ENCODE data around the gene CCN2.

Gene CCN2, protein sequence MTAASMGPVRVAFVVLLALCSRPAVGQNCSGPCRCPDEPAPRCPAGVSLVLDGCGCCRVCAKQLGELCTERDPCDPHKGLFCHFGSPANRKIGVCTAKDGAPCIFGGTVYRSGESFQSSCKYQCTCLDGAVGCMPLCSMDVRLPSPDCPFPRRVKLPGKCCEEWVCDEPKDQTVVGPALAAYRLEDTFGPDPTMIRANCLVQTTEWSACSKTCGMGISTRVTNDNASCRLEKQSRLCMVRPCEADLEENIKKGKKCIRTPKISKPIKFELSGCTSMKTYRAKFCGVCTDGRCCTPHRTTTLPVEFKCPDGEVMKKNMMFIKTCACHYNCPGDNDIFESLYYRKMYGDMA

DNA sequence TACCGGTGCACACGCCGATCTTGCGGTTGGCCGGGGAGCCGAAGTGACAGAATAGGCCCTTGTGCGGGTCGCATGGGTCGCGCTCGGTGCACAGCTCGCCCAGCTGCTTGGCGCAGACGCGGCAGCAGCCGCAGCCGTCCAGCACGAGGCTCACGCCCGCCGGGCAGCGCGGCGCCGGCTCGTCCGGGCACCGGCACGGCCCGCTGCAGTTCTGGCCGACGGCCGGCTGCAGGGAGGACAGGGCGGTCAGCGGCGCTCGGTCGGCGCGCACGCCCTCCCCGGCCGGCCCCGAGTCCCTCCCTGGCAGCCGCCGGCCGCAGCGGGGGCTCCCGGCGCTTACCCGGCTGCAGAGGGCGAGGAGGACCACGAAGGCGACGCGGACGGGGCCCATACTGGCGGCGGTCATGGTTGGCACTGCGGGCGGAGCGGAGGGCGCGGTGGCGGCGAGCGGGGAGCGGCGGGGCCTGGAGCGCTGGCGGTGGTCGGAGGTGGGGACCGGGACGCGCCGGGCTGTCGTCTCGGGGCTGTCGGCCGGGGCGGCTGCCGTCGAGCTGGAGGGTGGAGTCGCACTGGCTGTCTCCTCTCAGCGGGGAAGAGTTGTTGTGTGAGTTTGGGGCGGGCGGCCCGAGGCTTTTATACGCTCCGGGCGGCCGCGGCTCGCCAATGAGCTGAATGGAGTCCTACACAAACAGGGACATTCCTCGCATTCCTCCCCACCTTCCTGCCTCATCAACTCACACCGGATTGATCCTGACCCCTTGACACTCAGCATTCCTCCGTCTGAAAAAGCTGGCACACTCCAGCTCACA lies at the start of gene CCN2:
Gene CCN2 (minus strand): TSS at position 606 of the 809 bp plus-strand sequence. CDS start 200 bp downstream, at position 406.
- CTCF ChIA-PET = no interaction called here
- DNase-seq (ENCODE audit: extremely low spot score) = peak; percentile 25
- TF ChIP-seq, protein P1, sequence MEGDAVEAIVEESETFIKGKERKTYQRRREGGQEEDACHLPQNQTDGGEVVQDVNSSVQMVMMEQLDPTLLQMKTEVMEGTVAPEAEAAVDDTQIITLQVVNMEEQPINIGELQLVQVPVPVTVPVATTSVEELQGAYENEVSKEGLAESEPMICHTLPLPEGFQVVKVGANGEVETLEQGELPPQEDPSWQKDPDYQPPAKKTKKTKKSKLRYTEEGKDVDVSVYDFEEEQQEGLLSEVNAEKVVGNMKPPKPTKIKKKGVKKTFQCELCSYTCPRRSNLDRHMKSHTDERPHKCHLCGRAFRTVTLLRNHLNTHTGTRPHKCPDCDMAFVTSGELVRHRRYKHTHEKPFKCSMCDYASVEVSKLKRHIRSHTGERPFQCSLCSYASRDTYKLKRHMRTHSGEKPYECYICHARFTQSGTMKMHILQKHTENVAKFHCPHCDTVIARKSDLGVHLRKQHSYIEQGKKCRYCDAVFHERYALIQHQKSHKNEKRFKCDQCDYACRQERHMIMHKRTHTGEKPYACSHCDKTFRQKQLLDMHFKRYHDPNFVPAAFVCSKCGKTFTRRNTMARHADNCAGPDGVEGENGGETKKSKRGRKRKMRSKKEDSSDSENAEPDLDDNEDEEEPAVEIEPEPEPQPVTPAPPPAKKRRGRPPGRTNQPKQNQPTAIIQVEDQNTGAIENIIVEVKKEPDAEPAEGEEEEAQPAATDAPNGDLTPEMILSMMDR (IDR thresholded peaks at IDR 0.05; ENCODE audit: control extremely low read depth, extremely low read depth, low read depth, missing control alignments) = no peak
- POLR2A ChIA-PET = no interaction called here

DNA sequence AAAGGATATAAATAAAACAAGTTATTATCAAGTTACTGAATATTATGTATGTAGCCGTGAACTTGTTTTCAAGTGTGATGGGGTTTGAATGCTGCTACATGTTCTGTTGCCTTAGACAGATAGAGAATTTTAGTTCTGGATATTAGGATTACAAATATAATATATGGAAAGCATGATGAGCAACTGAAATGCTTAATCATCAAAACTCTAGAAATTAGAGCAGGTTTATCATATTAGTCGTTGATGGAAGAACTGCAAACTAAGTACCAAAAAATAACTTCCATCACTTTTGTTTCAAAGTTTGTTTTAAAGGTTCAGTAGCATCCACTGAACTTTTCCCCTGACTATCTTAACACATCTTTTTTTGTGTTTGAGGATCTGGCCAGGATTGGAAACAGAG lies 49.1 kb upstream of the CCN2 start:
- CTCF ChIA-PET = interaction anchor here (0.9 to 1.7 kb wide), 3 partner anchors 8 to 11 kb away, joined by 3 to 5 read pairs (median 3); no protein-coding TSS in a partner anchor
- TF ChIP-seq, protein P1 (IDR thresholded peaks at IDR 0.05; ENCODE audit: control extremely low read depth, extremely low read depth, low read depth, missing control alignments) = no peak
- POLR2A ChIA-PET = no interaction called here
- DNase-seq (ENCODE audit: extremely low spot score) = no peak

DNA sequence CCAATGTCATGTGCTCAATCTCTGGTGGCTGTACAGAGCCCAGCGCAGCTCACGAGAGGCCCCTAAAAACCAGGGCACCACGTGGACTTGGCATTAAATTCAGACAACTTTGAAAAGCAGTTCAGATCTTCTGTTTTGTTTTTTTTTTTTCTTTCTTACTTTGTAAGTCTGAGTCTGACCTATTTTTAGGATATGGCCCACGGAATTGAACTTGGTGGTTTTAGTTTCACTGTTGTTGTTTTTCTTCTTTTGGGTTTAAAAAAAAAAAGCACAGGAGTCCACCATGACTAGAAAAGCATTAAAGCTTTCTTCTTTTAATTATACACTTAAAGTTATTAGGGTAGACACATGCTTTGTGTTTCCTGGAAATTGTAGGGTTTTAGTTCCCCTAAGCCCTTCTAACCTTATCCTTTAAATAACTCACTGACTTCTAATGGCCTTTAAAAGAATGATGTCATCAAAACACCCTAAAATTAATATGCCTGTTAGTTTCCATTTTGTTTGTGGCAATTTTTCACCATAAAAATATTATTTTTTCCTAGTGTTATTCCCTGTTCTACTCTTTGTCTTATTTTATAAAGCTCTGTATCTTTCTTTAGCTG lies 48.5 kb upstream of the CCN2 start:
- TF ChIP-seq, protein P1 (IDR thresholded peaks at IDR 0.05; ENCODE audit: control extremely low read depth, extremely low read depth, low read depth, missing control alignments) = no peak
- ChIA-PET POLR2A (no interaction called here), CTCF (interaction anchor here (1.6 to 1.7 kb wide), 2 partner anchors 9 to 84 kb away, joined by 5 to 6 read pairs; no protein-coding TSS in a partner anchor)
- DNase-seq (ENCODE audit: extremely low spot score) = no peak

DNA sequence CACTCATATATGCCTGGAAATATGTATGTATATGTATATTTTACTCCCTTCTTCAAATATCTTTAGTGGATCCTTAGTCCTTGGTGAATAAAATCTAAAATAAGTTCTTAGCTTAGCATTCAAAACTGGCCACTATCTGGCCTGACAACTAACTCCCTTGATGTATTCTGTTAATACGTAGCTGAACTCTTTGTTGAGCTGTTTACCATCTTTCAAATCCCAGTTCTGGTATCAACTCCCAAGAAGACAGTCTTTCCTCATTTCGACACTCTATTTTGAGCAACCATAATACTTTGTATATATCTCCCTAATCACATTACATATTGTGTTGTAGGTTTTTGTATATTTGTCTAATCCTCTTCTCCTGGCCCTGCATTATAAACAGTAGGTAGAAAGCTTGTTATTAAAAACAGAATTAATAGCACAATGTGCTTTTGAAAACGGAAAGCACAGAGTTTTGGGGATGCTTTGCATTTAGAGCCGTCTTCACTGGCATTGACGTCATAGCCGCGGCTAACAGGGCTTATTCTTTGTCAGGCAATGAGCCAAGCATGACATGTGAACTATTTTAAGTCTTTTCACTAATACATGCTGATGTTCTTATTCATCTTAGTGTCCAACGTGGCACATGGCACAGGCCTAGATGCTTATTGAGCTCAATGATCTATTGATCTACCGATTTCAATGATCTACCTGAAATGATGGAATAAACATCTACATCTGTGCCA lies 47.2 kb upstream of the CCN2 start:
- no peak for DNase-seq (ENCODE audit: extremely low spot score)
- POLR2A ChIA-PET = no interaction called here
- TF ChIP-seq, protein P1 (IDR thresholded peaks at IDR 0.05; ENCODE audit: control extremely low read depth, extremely low read depth, low read depth, missing control alignments) = no peak
- CTCF ChIA-PET = interaction anchor here (1.6 kb wide), 1 partner anchor 83 kb away, joined by 6 read pairs; no protein-coding TSS in a partner anchor

DNA sequence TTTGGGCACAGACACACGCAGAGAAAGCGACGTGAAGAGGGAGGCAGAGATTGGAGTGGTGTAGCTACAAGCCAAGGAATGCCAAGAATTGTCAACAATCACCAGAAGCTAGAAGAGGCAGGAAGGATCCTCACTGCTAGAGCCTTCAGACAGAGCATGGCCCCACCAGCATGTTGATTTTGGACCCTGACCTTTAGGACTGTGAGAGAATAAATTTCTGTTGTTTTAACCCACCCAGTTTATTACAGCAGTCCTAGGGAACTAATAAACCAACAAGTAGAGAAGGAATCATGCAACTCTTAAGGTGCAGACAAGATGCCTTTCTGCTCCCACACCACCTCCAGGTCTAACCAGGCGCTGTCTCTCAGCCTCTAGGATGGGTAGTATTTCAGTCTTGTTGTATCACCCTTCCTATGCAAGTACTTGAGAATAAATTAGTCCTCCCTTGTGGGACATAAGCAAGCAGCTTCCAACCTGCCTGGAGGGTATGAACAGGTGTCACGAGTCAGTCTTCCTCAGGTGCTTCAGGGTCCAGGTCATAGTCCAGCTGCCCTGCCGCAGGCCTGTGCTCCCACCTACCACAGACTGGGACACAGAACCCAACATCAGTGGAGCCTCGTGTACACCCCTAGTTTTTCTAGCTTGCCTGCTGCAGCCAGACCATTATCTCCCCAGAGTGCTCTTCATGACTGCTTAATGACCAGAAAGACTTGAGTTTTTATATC lies 46.4 kb upstream of the CCN2 start:
- CTCF ChIA-PET = no interaction called here
- TF ChIP-seq, protein P1 (IDR thresholded peaks at IDR 0.05; ENCODE audit: control extremely low read depth, extremely low read depth, low read depth, missing control alignments) = no peak
- no peak for DNase-seq (ENCODE audit: extremely low spot score)
- POLR2A ChIA-PET = no interaction called here

Data from GM10248 (cell line).